ENCODE measurements around the gene P2RY8.
"Not testable (repeated sequence)": the region's sequence is repeated elsewhere in the genome, so short reads cannot be mapped to it uniquely, and the experiment has no call there.

The P2RY8 gene

GRCh38 chrX:1516596-1517104 is 20.3 kb downstream of the P2RY8 start:
- no peak overlapping the region for H3K4me3 Mint-ChIP-seq
- peaks cover 81% of the 10 kb centered on the region for H3K36me3 Mint-ChIP-seq
- peaks cover 30% of the 10 kb centered on the region for H3K9me3 Mint-ChIP-seq
- ATAC-seq: no peak
- H3K27me3 Mint-ChIP-seq: no peaks in the 10 kb centered on the region
- H3K4me1 Mint-ChIP-seq: peaks cover 68% of the 10 kb centered on the region
- H3K27ac Mint-ChIP-seq: peak overlapping the region; percentile 96

GRCh38 chrX:1511829-1512228 is 25.2 kb downstream of the P2RY8 start:
- Mint-ChIP-seq H3K9me3 (peaks cover 8% of the 10 kb centered on the region), H3K27ac (no peak overlapping the region), H3K4me1 (peaks cover 29% of the 10 kb centered on the region), H3K4me3 (no peak overlapping the region), H3K36me3 (peaks cover 62% of the 10 kb centered on the region), H3K27me3 (no peaks in the 10 kb centered on the region)
- no peak for ATAC-seq

GRCh38 chrX:1511150-1511549 is 25.8 kb downstream of the P2RY8 start:
- Mint-ChIP-seq H3K27ac (no peak overlapping the region), H3K27me3 (no peaks in the 10 kb centered on the region), H3K9me3 (peaks cover 8% of the 10 kb centered on the region), H3K4me3 (no peak overlapping the region), H3K36me3 (peaks cover 60% of the 10 kb centered on the region), H3K4me1 (peaks cover 23% of the 10 kb centered on the region)
- ATAC-seq: no peak

GRCh38 chrX:1507511-1508463 is 29.2 kb downstream of the P2RY8 start:
- peak; percentile 92 for ATAC-seq
- Mint-ChIP-seq H3K36me3 (peaks cover 50% of the 10 kb centered on the region), H3K9me3 (peaks cover 2% of the 10 kb centered on the region), H3K27ac (no peak overlapping the region), H3K4me1 (peaks cover 41% of the 10 kb centered on the region), H3K4me3 (no peak overlapping the region), H3K27me3 (no peaks in the 10 kb centered on the region)

GRCh38 chrX:1506916-1507315 is 30.1 kb downstream of the P2RY8 start:
- H3K4me3 Mint-ChIP-seq: no peak overlapping the region
- H3K27me3 Mint-ChIP-seq: no peaks in the 10 kb centered on the region
- peaks cover 2% of the 10 kb centered on the region for H3K9me3 Mint-ChIP-seq
- no peak for ATAC-seq
- peaks cover 50% of the 10 kb centered on the region for H3K36me3 Mint-ChIP-seq
- peaks cover 47% of the 10 kb centered on the region for H3K4me1 Mint-ChIP-seq
- H3K27ac Mint-ChIP-seq: no peak overlapping the region

GRCh38 chrX:1502853-1503252 is 34.1 kb downstream of the P2RY8 start:
- peak overlapping the region; percentile 91 for H3K27ac Mint-ChIP-seq
- H3K36me3 Mint-ChIP-seq: peaks cover 50% of the 10 kb centered on the region
- ATAC-seq: no peak
- H3K27me3 Mint-ChIP-seq: no peaks in the 10 kb centered on the region
- no peak overlapping the region for H3K4me3 Mint-ChIP-seq
- H3K9me3 Mint-ChIP-seq: no peaks in the 10 kb centered on the region
- peaks cover 65% of the 10 kb centered on the region for H3K4me1 Mint-ChIP-seq

- Mint-ChIP-seq H3K4me3 (peak overlapping the region; percentile 14), H3K27me3 (no peaks in the 10 kb centered on the region), H3K4me1 (peaks cover 70% of the 10 kb centered on the region), H3K27ac (peak overlapping the region; percentile 91), H3K9me3 (no peaks in the 10 kb centered on the region), H3K36me3 (peaks cover 50% of the 10 kb centered on the region)
- peak; percentile 93 for ATAC-seq
Measured at GRCh38 chrX:1502241-1502640, 34.7 kb downstream of the P2RY8 start.

GRCh38 chrX:1500701-1501624 is 36.0 kb downstream of the P2RY8 start:
- ATAC-seq: peak; percentile 67
- peaks cover 46% of the 10 kb centered on the region for H3K36me3 Mint-ChIP-seq
- H3K4me1 Mint-ChIP-seq: peaks cover 79% of the 10 kb centered on the region
- H3K4me3 Mint-ChIP-seq: no peak overlapping the region
- peak overlapping the region; percentile 91 for H3K27ac Mint-ChIP-seq
- H3K27me3 Mint-ChIP-seq: no peaks in the 10 kb centered on the region
- no peaks in the 10 kb centered on the region for H3K9me3 Mint-ChIP-seq

- ATAC-seq: no peak
- Mint-ChIP-seq H3K27ac (peak overlapping the region; percentile 96), H3K36me3 (peaks cover 53% of the 10 kb centered on the region), H3K27me3 (no peaks in the 10 kb centered on the region), H3K4me3 (no peak overlapping the region), H3K4me1 (peaks cover 84% of the 10 kb centered on the region), H3K9me3 (peaks cover 6% of the 10 kb centered on the region)
Measured at GRCh38 chrX:1496076-1496475, 40.9 kb downstream of the P2RY8 start.

GRCh38 chrX:1493877-1494510 is 43.0 kb downstream of the P2RY8 start:
- ATAC-seq: peak; percentile 88
- peak overlapping the region; percentile 96 for H3K27ac Mint-ChIP-seq
- H3K36me3 Mint-ChIP-seq: peaks cover 47% of the 10 kb centered on the region
- H3K4me1 Mint-ChIP-seq: peaks cover 69% of the 10 kb centered on the region
- H3K4me3 Mint-ChIP-seq: peak overlapping the region; percentile 92
- H3K27me3 Mint-ChIP-seq: no peaks in the 10 kb centered on the region
- H3K9me3 Mint-ChIP-seq: peaks cover 6% of the 10 kb centered on the region

GRCh38 chrX:1493412-1493811 is 43.6 kb downstream of the P2RY8 start:
- peaks cover 68% of the 10 kb centered on the region for H3K4me1 Mint-ChIP-seq

GRCh38 chrX:1492421-1493012 is 44.5 kb downstream of the P2RY8 start:
- H3K36me3 Mint-ChIP-seq: peaks cover 54% of the 10 kb centered on the region

More at GRCh38 chrX:1493412-1493811, 43.6 kb downstream of the P2RY8 start:
- H3K4me3 Mint-ChIP-seq: peak overlapping the region; percentile 92
- peak; percentile 7 for ATAC-seq
- peaks cover 52% of the 10 kb centered on the region for H3K36me3 Mint-ChIP-seq
- H3K27me3 Mint-ChIP-seq: no peaks in the 10 kb centered on the region
- H3K27ac Mint-ChIP-seq: peak overlapping the region; percentile 96
- peaks cover 6% of the 10 kb centered on the region for H3K9me3 Mint-ChIP-seq

GRCh38 chrX:1491851-1492349 is 45.1 kb downstream of the P2RY8 start:
- Mint-ChIP-seq H3K4me1 (peaks cover 75% of the 10 kb centered on the region), H3K27me3 (no peaks in the 10 kb centered on the region), H3K36me3 (peaks cover 54% of the 10 kb centered on the region), H3K9me3 (peaks cover 6% of the 10 kb centered on the region), H3K4me3 (peak overlapping the region; percentile 92), H3K27ac (peak overlapping the region; percentile 96)
- peak; percentile 87 for ATAC-seq

More at GRCh38 chrX:1492421-1493012, 44.5 kb downstream of the P2RY8 start:
- H3K9me3 Mint-ChIP-seq: peaks cover 6% of the 10 kb centered on the region
- no peaks in the 10 kb centered on the region for H3K27me3 Mint-ChIP-seq
- no peak for ATAC-seq
- peaks cover 71% of the 10 kb centered on the region for H3K4me1 Mint-ChIP-seq
- peak overlapping the region; percentile 92 for H3K4me3 Mint-ChIP-seq
- H3K27ac Mint-ChIP-seq: peak overlapping the region; percentile 96

- peaks cover 59% of the 10 kb centered on the region for H3K36me3 Mint-ChIP-seq
Measured at GRCh38 chrX:1491248-1491647, 45.7 kb downstream of the P2RY8 start.

More at GRCh38 chrX:1491248-1491647, 45.7 kb downstream of the P2RY8 start:
- H3K4me3 Mint-ChIP-seq, ATAC-seq, H3K27ac Mint-ChIP-seq, H3K9me3 Mint-ChIP-seq, H3K27me3 Mint-ChIP-seq: not testable (repeated sequence)
- peaks cover 76% of the 10 kb centered on the region for H3K4me1 Mint-ChIP-seq
